ENCODE data around the gene KIAA1755. TPM values are rescaled to one million over a fixed set of nuclear protein-coding genes. Genes with fewer than 3 reads are reported as not detected.
A peak's percentile ranks its signal among the peaks of the same experiment; 100 is the strongest.

The KIAA1755 gene
- total RNA-seq, 4 donors from 2014 or later: 0.24 to 9.9 (median 1.6) TPM

DNA sequence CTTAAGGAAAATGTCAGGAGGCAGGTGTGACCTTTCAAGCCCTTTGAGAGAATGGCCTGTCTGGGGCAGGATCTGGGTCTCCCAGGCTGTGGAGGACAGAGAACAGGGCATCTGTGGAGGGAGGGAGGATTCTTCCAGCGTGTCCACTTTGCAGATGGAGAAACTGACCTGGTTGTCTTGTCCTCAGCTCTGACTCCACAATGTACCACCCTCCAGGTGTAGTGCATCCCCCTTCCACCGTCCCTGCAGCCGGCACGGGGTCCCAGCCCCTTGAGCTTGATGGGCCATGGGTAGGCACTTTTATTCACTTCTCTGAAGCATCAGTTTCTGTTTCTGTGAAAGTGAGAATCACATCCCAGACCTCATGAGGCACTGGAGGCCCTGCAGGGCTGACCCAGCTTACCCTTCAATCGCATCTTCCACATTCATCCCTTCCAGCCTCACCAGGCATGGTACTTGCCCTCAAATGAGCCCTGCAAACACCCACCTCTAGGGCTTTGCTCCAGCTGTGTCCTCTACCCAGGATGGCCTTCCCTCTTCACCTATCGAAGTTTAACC is 90.8 kb downstream of the KIAA1755 start:
- TF ChIP-seq, protein P1, sequence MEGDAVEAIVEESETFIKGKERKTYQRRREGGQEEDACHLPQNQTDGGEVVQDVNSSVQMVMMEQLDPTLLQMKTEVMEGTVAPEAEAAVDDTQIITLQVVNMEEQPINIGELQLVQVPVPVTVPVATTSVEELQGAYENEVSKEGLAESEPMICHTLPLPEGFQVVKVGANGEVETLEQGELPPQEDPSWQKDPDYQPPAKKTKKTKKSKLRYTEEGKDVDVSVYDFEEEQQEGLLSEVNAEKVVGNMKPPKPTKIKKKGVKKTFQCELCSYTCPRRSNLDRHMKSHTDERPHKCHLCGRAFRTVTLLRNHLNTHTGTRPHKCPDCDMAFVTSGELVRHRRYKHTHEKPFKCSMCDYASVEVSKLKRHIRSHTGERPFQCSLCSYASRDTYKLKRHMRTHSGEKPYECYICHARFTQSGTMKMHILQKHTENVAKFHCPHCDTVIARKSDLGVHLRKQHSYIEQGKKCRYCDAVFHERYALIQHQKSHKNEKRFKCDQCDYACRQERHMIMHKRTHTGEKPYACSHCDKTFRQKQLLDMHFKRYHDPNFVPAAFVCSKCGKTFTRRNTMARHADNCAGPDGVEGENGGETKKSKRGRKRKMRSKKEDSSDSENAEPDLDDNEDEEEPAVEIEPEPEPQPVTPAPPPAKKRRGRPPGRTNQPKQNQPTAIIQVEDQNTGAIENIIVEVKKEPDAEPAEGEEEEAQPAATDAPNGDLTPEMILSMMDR (IDR thresholded peaks at IDR 0.05): no peak
- DNase-seq (ENCODE audit: low spot score) (no peak), ATAC-seq (ENCODE audit: low FRiP score) (no peak)

DNA sequence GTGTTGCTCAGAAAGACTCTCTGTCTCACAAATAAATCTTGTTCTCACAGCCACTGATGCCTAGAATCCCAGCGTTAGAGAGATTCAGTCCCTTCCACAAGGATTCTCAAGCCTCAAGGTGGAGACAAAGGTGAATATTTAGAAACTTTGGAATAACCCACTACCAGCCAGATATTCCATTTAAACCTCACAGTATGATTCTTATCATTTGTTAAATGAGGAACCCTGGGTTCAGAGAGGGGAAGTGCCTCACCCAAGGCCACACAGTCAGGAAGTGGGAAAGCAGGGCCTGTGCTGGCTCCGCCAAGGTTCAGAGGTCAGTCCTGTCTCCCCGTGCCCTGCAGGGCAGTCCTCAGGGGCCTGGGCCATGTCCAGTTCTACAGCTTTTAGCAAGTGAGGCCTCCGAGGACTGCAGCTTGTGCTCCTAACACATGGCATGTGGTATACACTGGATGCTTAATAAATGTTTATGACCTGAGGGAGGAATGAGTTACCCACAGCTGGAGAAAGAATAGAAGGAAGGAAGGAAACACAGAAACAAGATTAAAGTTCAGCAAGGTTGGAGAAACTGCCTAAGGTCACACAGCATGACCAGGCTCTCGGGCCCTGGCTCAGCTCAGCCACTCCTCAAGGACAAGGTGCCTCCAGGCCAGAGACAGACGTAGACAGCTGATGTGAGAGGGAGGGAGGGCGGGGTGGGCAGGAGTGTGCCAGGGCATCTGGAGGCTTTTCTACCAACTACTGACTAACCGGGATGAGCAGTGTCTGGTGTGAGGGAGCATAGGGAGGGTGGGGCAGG is 91.5 kb downstream of the KIAA1755 start:
- TF ChIP-seq, protein P1 (IDR thresholded peaks at IDR 0.05): no peak
- ATAC-seq (ENCODE audit: low FRiP score): no peak
- no peak for DNase-seq (ENCODE audit: low spot score)

GRCh38 chr20:38167851-38168760 is 92.4 kb downstream of the KIAA1755 start:
- no peak for DNase-seq (ENCODE audit: low spot score)
- peak; percentile 61 for ATAC-seq (ENCODE audit: low FRiP score)
- TF ChIP-seq, protein P1 (IDR thresholded peaks at IDR 0.05): no peak

DNA sequence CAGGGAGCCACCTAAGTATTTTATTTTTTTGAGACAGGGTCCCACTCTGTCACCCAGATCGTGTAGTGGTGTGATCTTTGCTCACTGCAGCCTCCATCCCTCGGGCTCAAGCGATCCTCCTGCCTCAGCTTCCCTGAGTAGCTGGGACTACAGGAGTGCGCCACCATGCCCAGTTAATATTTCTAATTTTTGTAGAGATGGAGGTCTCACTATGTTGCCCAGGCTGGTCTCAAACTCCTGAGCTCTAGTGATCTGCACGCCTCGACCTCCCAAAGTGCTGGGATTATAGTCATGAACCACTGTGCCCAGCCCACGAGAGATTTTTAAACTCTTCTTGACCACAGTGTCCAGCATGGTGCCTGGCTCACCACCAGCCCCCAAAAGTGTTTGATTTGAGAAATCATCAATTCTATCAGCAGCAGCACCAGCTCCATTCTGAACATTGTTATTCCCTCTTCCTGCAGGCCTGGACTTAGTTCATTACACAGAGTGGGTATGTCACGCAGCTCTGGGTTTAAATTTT is 93.1 kb downstream of the KIAA1755 start:
- no peak for ATAC-seq (ENCODE audit: low FRiP score)
- TF ChIP-seq, protein P1 (IDR thresholded peaks at IDR 0.05): no peak
- no peak for DNase-seq (ENCODE audit: low spot score)

- DNase-seq (ENCODE audit: low spot score): no peak
- ATAC-seq (ENCODE audit: low FRiP score): no peak
- TF ChIP-seq, protein P1 (IDR thresholded peaks at IDR 0.05): no peak
These were observed 93.8 kb downstream of the KIAA1755 start for GRCh38 chr20:38166703-38167233.

DNA sequence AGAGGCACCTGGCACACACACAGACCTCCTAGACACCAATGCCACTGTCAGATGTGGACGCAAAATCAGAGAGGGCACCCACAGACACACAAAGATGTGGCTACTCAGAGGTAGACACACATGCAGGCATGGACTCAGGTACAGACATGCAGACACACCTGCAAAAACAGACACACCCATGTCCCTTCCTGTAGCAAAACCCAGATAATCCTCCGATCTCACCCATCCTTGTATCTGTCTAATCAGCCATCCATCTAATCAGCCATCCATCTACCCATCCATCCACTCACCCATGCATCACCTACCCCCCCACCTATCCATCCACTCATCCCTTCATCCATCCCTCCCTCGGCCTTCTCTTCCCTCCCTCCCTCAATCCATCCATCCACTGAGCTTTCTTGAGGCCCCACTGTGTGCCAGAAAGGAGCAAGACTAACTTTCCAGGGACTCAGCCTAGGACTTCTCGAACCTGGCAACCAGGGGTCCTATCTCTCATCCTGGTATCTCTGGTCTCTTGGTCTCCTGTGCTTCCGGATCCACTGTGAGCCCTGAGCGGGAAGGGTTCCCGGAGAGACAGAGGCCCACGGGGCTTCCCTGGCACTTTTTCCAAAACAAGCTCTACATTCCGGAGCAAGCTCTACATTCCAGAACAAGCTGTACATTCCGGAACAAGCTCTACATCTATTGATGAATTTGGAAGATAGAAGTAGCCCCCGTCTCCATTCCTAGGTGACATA is 94.4 kb downstream of the KIAA1755 start:
- ATAC-seq (ENCODE audit: low FRiP score) (no peak), DNase-seq (ENCODE audit: low spot score) (no peak)
- TF ChIP-seq, protein P1 (IDR thresholded peaks at IDR 0.05): no peak

All from omental fat pad (tissue), 4 donors.